NCI-H2107 treated with DMSO at 0.1 percent for 48 hours (cell line): ENCODE results near the gene STEAP3.
"Not testable (repeated sequence)": the region's sequence is repeated elsewhere in the genome, so short reads cannot be mapped to it uniquely, and the experiment has no call there.

Experiments
- DNase-seq: peaks from one replicate; lab custom pipeline; 2025; ENCODE audit not compliant: unreplicated experiment; lab: John Stamatoyannopoulos, UW

Gene STEAP3

GRCh38 chr2:119260646-119261492 lies 37.2 kb downstream of the STEAP3 start:
- DNase-seq: no peak

- DNase-seq: no peak
These were observed 38.0 kb downstream of the STEAP3 start for GRCh38 chr2:119261493-119262225.

GRCh38 chr2:119263025-119263424 lies 39.4 kb downstream of the STEAP3 start:
- no peak for DNase-seq

GRCh38 chr2:119263656-119264055 lies 40.0 kb downstream of the STEAP3 start:
- DNase-seq: no peak

- DNase-seq: peak; percentile 46
These were observed 41.4 kb downstream of the STEAP3 start for GRCh38 chr2:119264781-119265692.

GRCh38 chr2:119265693-119266066 lies 42.0 kb downstream of the STEAP3 start:
- DNase-seq: no peak

- no peak for DNase-seq
These were observed 42.5 kb downstream of the STEAP3 start for GRCh38 chr2:119266091-119266589.

GRCh38 chr2:119267604-119268003 lies 44.0 kb downstream of the STEAP3 start:
- no peak for DNase-seq

GRCh38 chr2:119276864-119277263 lies 53.2 kb downstream of the STEAP3 start:
- DNase-seq: no peak

- DNase-seq: not testable (repeated sequence)
These were observed 54.8 kb downstream of the STEAP3 start for GRCh38 chr2:119278385-119278784.

- DNase-seq: no peak
These were observed 55.3 kb downstream of the STEAP3 start for GRCh38 chr2:119278946-119279345.

- DNase-seq: no peak
These were observed 56.0 kb downstream of the STEAP3 start for GRCh38 chr2:119279666-119280065.

- DNase-seq: no peak
These were observed 57.0 kb downstream of the STEAP3 start for GRCh38 chr2:119280680-119281079.

- DNase-seq: no peak
These were observed 58.7 kb downstream of the STEAP3 start for GRCh38 chr2:119282146-119282995.

- no peak for DNase-seq
These were observed 59.4 kb downstream of the STEAP3 start for GRCh38 chr2:119282996-119283511.

- peak; percentile 35 for DNase-seq
These were observed 60.3 kb downstream of the STEAP3 start for GRCh38 chr2:119283873-119284331.

- DNase-seq: no peak
These were observed 63.0 kb downstream of the STEAP3 start for GRCh38 chr2:119286661-119287060.

- DNase-seq: no peak
These were observed 64.9 kb downstream of the STEAP3 start for GRCh38 chr2:119288576-119288975.

GRCh38 chr2:119289093-119289492 lies 65.5 kb downstream of the STEAP3 start:
- DNase-seq: no peak

- DNase-seq: no peak
These were observed 66.0 kb downstream of the STEAP3 start for GRCh38 chr2:119289642-119290041.
